Panc1 (cell line): ENCODE data around the gene VPS13A. TPM values are rescaled to one million over a fixed set of nuclear protein-coding genes. Genes with fewer than 3 reads are reported as not detected.

ENCODE experiments used
- ATAC-seq: fragments of 200-7000 bp; cut with Tn5 transposase; 2 replicates; pipeline ENCODE4 v1.9.1; 2020; ENCODE audit warnings: mild to moderate bottlenecking, moderate library complexity
- BruUV-seq: library from RNA; stranded (reverse); fragments of 400-500 nt; replicated peaks from 2 replicates; lab custom pipeline; 2021; lab: Mats Ljungman, UMichigan
- CTCF ChIA-PET: fragments of 300-600 bp; sonication (Branson Sonifier 250); formaldehyde crosslinking; loops from one replicate; lab custom pipeline; 2022; ENCODE audit warnings: antibody characterized with exemption; lab: Charles Lee
- POLR2A ChIA-PET: fragments of 300-600 bp; sonication (Branson Sonifier 250); formaldehyde crosslinking; loops from one replicate; lab custom pipeline; 2022; ENCODE audit warnings: antibody characterized with exemption; lab: Charles Lee
- DNase-seq: peaks from one replicate; pipeline ENCODE4 v3.0.0-alpha.2; 2010; ENCODE audit warnings: low read depth, low spot score
- H3K27ac ChIP-seq: 2 replicates; pipeline ENCODE4 v1.5.1; 2011; ENCODE audit warnings: mild to moderate bottlenecking, low read length, inconsistent platforms
- H3K27me3 ChIP-seq: fragments of 200-500 bp; sonication (Bioruptor generic); 2 replicates; pipeline ENCODE4 v1.6.0; 2014; ENCODE audit warnings: low read length, inconsistent platforms; ENCODE audit not compliant: control insufficient read depth, insufficient read depth
- H3K36me3 ChIP-seq: fragments of 200-500 bp; sonication (Bioruptor generic); 2 replicates; pipeline ENCODE4 v1.5.1; 2014; ENCODE audit warnings: inconsistent platforms, mild to moderate bottlenecking, low read length, moderate library complexity; ENCODE audit not compliant: control insufficient read depth, insufficient read depth
- H3K4me1 ChIP-seq: 2 replicates; pipeline ENCODE4 v1.5.1; 2011; ENCODE audit warnings: inconsistent platforms, mild to moderate bottlenecking, low read length, moderate library complexity; ENCODE audit not compliant: control insufficient read depth, insufficient read depth
- H3K4me3 ChIP-seq, 2 experiments: 2 replicates each; pipeline ENCODE4 v1.5.1; 2011 to 2012; ENCODE audit warnings: low read depth in 2 of 2, low read length in 2 of 2, mild to moderate bottlenecking in 2 of 2, inconsistent platforms in 1 of 2, moderate library complexity in 1 of 2
- H3K9me3 ChIP-seq: fragments of 200-500 bp; sonication (Bioruptor generic); 2 replicates; pipeline ENCODE4 v1.5.1; 2014; ENCODE audit warnings: low read depth, mild to moderate bottlenecking, inconsistent platforms, low read length, moderate library complexity; ENCODE audit not compliant: control insufficient read depth, insufficient read depth
- CTCF ChIP-seq: fragments of 450-650 bp; IDR thresholded peaks from 2 replicates; pipeline ENCODE4 v1.5.1; 2017; ENCODE audit warnings: mild to moderate bottlenecking
- POLR2AphosphoS5 ChIP-seq: IDR thresholded peaks from 2 replicates; pipeline ENCODE4 v1.6.1; 2012; ENCODE audit warnings: mild to moderate bottlenecking, low read depth, low read length, moderate library complexity
- REST ChIP-seq, 2 experiments: IDR thresholded peaks; 2 replicates each; pipeline ENCODE4 v1.6.1; 2011 to 2012; ENCODE audit warnings: low read depth in 2 of 2, control low read depth in 1 of 2, low read length in 1 of 2, mild to moderate bottlenecking in 1 of 2, moderate library complexity in 1 of 2; ENCODE audit not compliant: insufficient read depth in 1 of 2
- SIN3A ChIP-seq: IDR thresholded peaks from 2 replicates; pipeline ENCODE4 v1.6.1; 2012; ENCODE audit warnings: low read depth, mild to moderate bottlenecking, low read length, moderate library complexity, borderline replicate concordance; ENCODE audit not compliant: insufficient read depth
- TCF7L2 ChIP-seq: IDR thresholded peaks from 2 replicates; pipeline ENCODE4 v1.6.1; 2011; ENCODE audit warnings: mild to moderate bottlenecking, low read depth, low read length, inconsistent platforms
- in situ Hi-C: cut with HindIII; loops from 2 replicates; pipeline ENCODE4 v1.10.0; 2016; ENCODE audit warnings: low sequenced_read_pairs, low pct_unique_long_range_greater_than_20kb
- intact Hi-C: fragments of 100-400 bp; cut with micrococcal nuclease; formaldehyde crosslinking; loops from one replicate; pipeline ENCODE4 v1.10.0; 2022; ENCODE audit not compliant: unreplicated experiment
- total RNA-seq: library from RNA; stranded (reverse); gene quantifications from one replicate; pipeline ENCODE4 v1.2.1, GENCODE V29; 2021; ENCODE audit not compliant: unreplicated experiment

VPS13A gene
- total RNA-seq, 1 experiment from 2014 or later: 26.1 TPM

GRCh38 chr9:77194423-77194822 is 17.1 kb downstream of the VPS13A start:
- in situ Hi-C loops (no loop called here), intact Hi-C loops (no loop called here)
- Histone ChIP-seq H3K4me1 (no peaks in the 10 kb centered on the region), H3K4me3 (no peak overlapping the region), H3K9me3 (no peaks in the 10 kb centered on the region), H3K36me3 (no peaks in the 10 kb centered on the region), H3K27me3 (no peaks in the 10 kb centered on the region), H3K27ac (no peak overlapping the region)
- ChIA-PET CTCF (no interaction called here), POLR2A (no interaction called here)
- TF ChIP-seq SIN3A (no peak), CTCF (no peak), TCF7L2 (no peak), REST (IDR thresholded peaks at IDR 0.05; ENCODE audit: insufficient read depth in 1 of 2, low read depth in 2 of 2, low read length in 1 of 2) (no peak), POLR2AphosphoS5 (no peak)
- no peak for ATAC-seq
- BruUV-seq: no TSS peak
- no peak for DNase-seq

DNA sequence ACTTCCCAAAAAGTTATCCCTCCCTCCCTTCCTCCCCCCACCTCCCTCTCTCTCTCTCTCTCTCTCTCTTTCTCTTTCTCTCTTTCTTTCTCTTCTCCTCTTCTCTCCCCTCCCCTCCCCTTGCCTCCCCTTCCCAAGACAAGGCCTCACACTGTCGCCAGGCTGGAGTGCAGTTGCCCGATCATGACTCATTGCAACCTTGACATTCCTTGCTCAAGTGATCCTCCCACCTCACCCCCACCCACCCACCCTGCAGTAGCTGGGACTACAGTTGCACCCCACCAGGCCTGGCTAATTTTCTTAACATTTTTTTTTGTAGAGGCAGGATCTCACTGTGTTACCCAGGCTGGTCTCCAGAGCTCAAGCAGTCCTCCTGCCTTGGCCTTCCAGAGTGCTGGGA is 32.8 kb downstream of the VPS13A start:
- no peaks in the 10 kb centered on the region for H3K9me3 ChIP-seq
- H3K4me1 ChIP-seq: no peaks in the 10 kb centered on the region
- H3K27ac ChIP-seq: no peak overlapping the region
- DNase-seq (no peak), ATAC-seq (no peak)
- no peak overlapping the region for H3K4me3 ChIP-seq
- in situ Hi-C loops: no loop called here
- BruUV-seq: no TSS peak
- POLR2A ChIA-PET: no interaction called here
- H3K36me3 ChIP-seq: no peaks in the 10 kb centered on the region; the same call in 1 of the 2 replicates
- intact Hi-C loops: no loop called here
- H3K27me3 ChIP-seq: no peaks in the 10 kb centered on the region
- CTCF ChIA-PET: no interaction called here
- TF ChIP-seq POLR2AphosphoS5 (no peak), CTCF (no peak), REST (IDR thresholded peaks at IDR 0.05; ENCODE audit: insufficient read depth in 1 of 2, low read depth in 2 of 2, low read length in 1 of 2) (no peak), TCF7L2 (no peak)
